Measurements from ENCODE around the gene C17orf67.

GRCh38 chr17:56819431-56820145, 14.1 kb downstream of the C17orf67 start:
- TF ChIP-seq POLR2A (IDR thresholded peaks at IDR 0.05) (no peak), CTCF (IDR thresholded peaks at IDR 0.05) (peak; percentile 82 to 90 (median 86)), POLR2AphosphoS5 (IDR thresholded peaks at IDR 0.05) (no peak)
